Upper lobe of left lung (tissue), 4 donors: ENCODE data around the gene SEPTIN10.

Experiments
- CTCF ChIP-seq, 6 experiments: fragments of 450-650 bp in 4 of 6; fragments of 200-600 bp in 2 of 6; sonication (generic) in 2 of 6; IDR thresholded peaks; one replicate each; pipeline ENCODE4 v1.5.1; 2016 to 2019; ENCODE audit warnings: antibody characterized with exemption in 6 of 6
- EP300 ChIP-seq, 4 donors: sonication (generic); formaldehyde crosslinking; IDR thresholded peaks; one replicate each; pipeline ENCODE4 v1.5.1; 2017; ENCODE audit warnings: antibody characterized with exemption in 4 of 4, control low read depth in 2 of 4
- POLR2A ChIP-seq, 4 donors: fragments of 450-650 bp; IDR thresholded peaks; one replicate each; pipeline ENCODE4 v1.5.1; 2016 to 2017; ENCODE audit warnings: antibody characterized with exemption in 4 of 4, mild to moderate bottlenecking in 2 of 4

- no peak for TF ChIP-seq CTCF (IDR thresholded peaks at IDR 0.05)
- TF ChIP-seq POLR2A (IDR thresholded peaks at IDR 0.05), result no peak
- no peak for TF ChIP-seq EP300 (IDR thresholded peaks at IDR 0.05)
These were observed 119.4 kb downstream of the SEPTIN10 start for GRCh38 chr2:109494351-109494750.
